GM19328 (cell line): ENCODE data around the gene CALN1.
"Not testable (repeated sequence)": the region's sequence is repeated elsewhere in the genome, so short reads cannot be mapped to it uniquely, and the experiment has no call there.

Experiments
- ATAC-seq: cut with Tn5 transposase; IDR thresholded peaks from one replicate; pipeline ENCODE4 v1.9.1; 2021; ENCODE audit warnings: mild to moderate bottlenecking, moderate library complexity; ENCODE audit not compliant: unreplicated experiment

The CALN1 gene

DNA sequence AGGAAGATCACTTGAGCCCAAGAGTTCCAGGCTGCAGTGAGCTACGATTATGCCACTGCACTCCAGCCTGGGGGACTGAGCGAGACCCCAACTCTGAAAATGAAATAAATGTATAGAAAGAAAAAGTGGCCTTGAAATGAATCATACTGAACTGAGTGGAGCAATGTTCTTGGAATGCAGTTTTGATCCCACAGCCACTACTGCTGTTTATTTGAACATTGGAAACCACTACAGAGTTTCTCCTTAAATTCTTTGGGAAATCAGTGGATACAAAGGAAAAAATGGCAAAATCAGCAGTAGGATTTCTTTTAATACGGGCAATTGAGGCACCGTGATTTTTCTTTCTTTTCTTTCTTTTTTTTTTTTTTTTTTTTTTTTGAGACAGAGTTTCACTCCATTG, 642.8 kb downstream of the CALN1 start:
- ATAC-seq: no peak

GRCh38 chr7:71768450-71768849, 643.7 kb downstream of the CALN1 start:
- ATAC-seq: no peak

DNA sequence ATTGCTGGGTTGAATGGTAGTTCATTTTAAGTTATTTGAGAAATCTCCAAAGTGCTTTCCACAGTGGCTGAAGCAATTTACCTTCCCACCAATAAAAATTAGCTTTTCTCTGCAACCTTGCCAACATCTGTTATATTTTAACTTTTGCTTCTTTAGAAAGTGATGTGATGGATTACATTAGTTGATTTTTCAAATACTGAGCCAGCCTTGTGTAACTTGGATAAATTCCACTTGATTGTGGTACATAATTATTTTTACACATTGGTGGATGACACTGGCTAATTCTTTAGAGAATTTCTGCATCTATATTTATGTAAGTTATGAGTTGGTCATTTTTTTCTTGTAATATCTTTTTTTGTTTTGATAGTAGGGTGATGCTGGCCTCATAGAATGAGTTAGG, 646.1 kb downstream of the CALN1 start:
- ATAC-seq: no peak

DNA sequence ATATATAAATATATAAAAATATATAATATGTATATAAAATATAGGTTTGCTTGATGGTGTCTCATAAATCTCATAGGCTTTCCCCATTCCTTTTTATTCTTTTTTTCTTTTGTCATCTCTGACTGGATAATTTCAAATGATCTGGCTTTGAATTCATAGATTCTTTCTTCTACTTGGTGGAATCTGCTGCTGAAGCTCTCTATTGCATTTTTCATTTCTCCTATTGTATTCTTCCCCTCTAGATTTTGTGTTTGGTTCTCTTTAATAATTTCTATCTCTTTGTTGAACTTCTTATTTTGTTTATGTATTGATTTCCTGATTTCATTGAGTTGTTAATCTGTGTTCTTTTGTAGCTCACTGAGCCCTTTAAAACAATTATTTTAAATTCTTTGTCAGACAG, 650.8 kb downstream of the CALN1 start:
- no peak for ATAC-seq

GRCh38 chr7:71754828-71755227, 657.3 kb downstream of the CALN1 start:
- ATAC-seq: no peak

DNA sequence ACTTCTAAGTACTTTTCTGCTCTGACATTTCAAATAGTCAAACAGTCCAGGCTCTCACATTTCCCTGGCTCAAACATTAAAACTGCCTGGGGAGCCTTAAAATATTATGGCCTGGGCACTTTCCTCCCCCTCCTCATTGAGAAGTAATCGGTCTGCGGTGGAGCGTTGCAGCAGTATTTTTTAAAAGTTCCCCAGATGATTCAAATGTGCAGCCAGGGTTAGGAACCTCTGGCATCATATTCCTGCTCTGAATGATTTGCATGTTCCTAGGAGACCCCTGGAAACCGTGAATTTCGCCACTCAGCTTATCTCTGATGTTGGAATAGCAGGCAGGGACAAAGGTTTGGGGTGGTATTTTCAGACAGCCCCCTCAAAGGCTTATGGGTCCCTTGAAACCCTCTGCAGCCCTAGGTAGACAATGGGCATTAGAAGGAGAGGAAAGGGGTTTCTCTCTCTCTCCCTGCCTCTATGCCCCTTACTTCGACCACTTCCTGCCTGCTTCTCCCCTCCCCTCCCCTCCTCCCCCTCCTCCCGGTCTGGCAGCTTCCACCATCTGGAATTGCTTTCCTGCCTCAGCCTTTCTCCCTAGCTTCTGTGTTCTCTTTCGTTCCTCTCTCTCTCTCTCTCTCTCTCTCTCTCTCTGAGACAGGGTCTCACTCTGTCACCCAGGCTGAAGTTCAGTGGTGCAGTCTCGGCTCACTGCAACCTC, 658.0 kb downstream of the CALN1 start:
- ATAC-seq: no peak

- ATAC-seq: no peak
Measured at GRCh38 chr7:71753236-71753635, 658.9 kb downstream of the CALN1 start.

DNA sequence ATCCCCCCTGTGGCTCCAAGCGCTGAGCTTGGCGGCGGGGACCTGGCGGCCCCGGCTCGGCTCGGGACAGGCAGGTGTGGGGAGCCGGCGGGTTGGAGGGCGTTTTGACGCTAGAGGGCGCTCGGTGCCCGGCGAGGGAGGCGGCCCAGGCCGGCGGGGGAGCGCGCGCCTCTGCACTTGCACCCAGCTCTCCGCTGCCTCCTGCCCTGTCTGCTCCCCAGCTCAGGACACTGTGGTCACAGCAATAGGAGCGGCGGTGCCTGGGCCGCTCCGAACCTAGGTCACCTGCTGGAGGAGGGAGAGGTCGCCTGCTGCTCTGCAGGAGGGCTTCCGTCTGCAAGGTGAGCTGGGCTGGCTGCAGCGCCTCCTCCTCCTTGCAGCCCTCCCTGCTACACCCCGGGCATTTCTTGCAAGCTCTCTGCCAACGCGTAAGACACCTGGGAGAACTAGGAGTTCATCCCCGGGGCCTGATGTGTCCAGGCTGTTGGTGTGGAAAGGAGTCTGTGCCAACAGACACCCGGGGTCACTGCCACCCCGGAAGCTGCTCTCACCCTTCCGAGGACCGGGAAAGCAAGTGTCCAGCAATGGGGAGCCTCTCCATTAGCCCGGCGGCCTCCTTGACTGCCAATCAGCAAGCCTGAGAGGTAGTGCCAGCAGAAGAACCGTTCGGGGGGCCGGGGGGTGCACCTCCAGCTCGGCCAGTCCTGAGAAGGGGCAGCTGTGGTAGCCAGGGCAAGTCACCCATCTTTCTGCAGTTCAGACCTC, 659.8 kb downstream of the CALN1 start:
- ATAC-seq: no peak

- no peak for ATAC-seq
Measured at GRCh38 chr7:71750290-71750689, 661.8 kb downstream of the CALN1 start.

GRCh38 chr7:71746006-71746405, 666.1 kb downstream of the CALN1 start:
- no peak for ATAC-seq

- ATAC-seq: no peak
Measured at GRCh38 chr7:71740174-71740560, 672.0 kb downstream of the CALN1 start.

- ATAC-seq: no peak
Measured at GRCh38 chr7:71739520-71740173, 672.5 kb downstream of the CALN1 start.

DNA sequence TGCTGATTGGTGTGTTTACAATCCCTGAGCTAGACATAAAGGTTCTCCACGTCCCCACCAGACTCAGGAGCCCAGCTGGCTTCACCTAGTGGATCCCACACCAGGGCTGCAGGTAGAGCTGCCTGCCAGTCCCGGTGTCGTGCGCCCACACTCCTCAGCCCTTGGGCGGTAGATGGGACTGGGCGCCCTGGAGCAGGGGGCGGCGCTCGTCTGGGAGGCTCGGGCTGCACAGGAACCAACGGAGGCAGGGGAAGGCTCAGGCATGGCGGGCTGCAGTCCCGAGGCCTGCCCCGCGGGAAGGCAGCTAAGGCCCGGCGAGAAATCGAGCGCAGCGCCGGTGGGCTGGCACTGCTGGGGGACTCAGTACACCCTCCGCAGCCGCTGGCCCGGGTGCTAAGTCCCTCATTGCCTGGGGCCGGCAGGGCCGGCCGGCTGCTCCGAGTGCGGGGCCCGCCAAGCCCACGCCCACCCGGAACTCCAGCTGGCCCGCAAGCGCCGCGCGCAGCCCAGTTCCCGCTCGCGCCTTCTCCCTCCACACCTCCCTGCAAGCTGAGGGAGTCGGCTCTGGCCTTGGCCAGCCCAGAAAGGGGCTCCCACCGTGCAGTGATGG, 674.1 kb downstream of the CALN1 start:
- not testable (repeated sequence) for ATAC-seq

GRCh38 chr7:71735961-71736556, 676.1 kb downstream of the CALN1 start:
- ATAC-seq: no peak

DNA sequence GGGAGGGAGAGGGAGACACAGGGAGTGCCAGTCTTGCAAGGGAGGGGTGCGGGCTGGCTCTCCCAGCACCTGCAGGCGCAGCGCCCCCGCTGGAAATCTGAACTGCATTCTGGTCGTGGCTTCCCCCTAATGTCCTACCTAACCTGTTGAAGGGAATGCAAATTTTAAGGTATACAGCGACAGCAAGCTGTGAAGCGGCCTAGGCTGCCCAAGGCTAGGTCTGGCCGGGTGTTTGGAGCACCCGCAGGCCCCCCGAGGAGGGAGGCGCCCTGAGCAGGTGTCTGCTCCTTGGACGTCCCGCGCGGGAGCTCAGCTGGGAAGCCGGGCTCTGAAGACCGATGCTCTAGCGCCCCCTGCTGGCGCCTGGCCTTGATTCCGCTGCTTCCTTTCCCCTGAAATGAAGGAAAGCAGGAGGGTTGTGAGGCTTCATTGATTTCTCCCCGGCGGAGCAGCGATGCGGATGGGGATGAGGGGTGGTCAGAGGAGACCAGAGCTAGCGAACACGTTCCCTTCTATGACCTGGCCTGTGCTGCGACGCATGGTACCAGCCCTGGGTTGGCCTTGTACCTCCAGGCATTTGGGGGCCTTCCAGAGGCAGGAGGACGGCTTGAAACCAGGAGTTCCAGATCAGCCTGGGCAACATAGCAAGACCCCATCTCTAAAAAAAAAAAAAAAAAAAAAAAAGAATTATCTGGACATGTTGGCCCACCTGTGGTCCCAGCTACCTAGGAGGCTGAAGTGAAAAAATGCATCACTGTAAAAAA, 678.8 kb downstream of the CALN1 start:
- no peak for ATAC-seq

DNA sequence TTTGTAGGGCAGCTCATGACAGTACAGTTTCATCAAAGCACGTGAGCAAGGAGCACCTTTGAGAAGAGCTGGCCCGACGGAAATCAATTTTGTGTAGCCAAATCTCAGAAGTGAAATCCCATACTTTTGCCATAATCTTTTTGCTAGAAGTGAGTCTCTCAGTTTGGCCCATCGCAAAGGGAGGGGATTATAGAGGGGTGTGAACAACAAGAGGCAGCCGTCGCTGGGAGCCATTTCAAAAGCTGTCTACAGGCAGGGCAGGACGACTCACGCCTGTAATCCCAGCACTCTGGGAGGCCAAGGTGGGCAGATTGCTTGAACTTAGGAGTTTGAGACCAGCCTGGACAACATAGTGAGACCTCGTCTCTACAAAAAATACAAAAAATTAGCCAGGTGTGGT, 680.4 kb downstream of the CALN1 start:
- ATAC-seq: no peak
